ENCODE results near the gene TRERF1.

The TRERF1 gene

DNA sequence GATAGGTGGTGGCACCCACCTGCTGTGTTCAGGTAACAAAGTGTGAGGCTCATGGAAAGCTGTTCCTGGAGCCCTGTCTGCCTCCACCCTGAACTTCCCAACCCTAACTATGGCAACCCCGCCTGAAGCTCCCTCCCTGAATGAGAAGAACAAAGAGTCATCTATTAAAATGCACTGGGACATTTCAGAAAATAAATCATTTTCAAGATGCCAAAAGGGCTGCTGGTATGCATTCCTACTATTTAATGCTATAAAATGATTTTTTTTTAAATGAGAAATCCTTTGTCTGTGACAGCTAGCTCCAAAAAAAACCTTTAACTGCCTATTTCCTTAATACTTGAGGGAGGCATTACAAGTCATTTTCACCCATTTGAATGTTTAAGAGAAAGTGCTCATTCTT, 149.7 kb downstream of the TRERF1 start:
- no peak for DNase-seq (ENCODE audit: low read depth)

DNA sequence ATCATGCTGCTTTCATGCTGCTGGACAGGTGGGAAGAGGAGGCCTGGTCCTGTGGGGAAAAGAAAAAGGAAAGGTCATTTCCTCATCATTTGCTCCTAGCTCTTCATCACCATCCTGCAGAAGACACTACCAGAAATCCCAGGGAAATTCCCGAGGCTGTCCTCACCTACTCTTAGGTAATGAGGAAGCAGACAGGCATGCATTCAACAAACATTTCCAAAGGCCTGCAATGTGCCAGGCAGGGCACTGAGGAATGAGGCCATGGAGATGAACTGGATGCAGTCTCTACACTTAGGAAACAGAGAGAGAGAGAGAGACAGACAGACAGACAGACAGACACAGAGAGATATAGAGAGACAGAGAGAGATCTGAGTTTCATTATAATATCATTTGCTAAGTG, 151.0 kb downstream of the TRERF1 start:
- DNase-seq (ENCODE audit: low read depth): no peak

DNA sequence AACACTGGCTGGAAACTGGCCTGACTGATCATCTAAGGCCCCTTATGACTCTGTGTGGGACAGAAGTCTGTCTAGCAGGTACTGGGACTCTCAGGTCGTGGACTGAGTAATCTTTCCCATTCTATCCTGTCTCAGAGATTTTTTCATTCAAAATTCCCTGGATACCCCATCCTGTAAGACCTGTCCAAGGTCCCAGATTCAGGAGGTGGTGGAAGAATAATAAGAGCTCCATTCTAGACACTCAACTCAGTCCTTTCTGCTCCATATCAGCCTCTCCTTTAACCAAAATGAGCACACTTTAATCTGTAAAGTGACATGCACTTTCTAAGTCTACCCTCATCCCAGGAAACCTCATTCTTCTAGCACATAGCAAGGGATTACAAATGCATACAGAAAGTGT, 151.5 kb downstream of the TRERF1 start:
- no peak for DNase-seq (ENCODE audit: low read depth)

DNA sequence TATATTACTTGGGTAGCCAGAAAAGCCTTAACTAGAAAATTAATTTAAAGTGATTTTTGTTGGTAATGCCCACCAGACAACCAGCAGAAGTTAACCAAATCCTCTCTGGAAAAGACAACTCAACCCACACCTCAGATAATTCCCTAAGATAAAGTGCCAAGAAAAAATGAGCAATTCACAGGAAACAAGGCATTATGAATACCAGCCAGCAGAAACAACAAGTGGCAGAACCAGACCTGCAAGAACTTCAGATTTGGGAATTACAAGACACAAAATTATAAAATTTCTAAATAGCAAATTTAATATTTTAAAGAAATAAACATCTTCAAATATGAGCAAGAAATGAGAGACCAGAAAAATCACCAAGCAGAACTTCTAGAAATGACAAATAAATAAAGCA, 154.1 kb downstream of the TRERF1 start:
- no peak for DNase-seq (ENCODE audit: low read depth)

DNA sequence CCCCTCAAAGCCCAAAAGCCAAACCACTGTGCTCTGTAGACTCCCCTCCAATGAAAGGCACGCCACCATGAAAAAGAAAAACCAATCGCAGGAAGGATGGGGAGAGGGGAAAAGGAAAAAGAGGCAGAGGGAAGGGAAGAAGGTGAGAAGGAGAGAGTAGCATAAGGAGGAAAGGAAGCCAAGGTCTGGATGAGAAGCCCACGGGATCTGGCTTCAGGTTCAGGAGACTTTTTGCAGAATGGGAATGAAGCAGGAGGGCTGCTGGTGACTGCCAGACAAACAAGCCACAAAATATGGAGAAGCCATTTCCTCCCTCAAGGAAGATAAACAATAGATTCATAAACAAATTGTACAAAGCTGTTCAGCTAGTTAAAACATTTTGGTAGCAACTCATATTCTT, 155.1 kb downstream of the TRERF1 start:
- no peak for DNase-seq (ENCODE audit: low read depth)

DNA sequence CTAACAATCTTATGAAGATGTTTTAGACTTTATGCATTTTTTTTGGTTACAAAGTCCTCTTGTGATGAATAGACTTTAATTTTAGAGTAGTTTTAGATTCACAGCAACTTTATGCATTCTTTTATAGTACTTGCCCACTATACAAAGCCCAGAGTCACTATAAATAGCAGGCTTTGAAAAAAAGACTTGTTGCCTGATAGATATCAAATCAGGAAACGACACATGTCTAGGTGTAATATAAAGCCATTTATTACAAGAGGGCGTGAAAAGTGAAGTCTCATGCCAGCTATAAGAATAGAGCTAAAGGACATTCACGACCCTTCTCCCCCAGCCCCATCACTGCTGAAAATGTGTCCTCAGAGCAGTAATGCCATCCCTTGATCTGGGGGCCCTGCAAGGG, 156.0 kb downstream of the TRERF1 start:
- no peak for DNase-seq (ENCODE audit: low read depth)

DNA sequence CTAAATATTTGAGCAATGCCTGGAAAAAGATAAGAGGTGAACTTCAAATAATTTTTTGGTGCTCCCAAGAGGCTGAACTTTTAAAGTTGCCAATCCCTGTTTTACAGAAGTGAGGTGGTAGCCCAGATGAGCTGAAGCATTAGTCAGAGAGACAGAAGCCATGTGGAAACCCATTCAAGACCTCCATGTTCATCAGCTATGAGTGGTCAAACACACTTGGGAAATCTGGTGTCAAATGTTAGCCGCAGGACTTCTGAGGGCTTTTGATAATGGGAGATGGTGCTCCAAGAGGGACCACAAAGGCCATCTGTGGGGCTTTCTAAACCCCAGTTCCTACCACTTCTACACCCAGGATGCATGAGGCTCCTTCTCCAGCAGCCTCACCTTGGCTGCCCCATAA, 156.5 kb downstream of the TRERF1 start:
- DNase-seq (ENCODE audit: low read depth): no peak

DNA sequence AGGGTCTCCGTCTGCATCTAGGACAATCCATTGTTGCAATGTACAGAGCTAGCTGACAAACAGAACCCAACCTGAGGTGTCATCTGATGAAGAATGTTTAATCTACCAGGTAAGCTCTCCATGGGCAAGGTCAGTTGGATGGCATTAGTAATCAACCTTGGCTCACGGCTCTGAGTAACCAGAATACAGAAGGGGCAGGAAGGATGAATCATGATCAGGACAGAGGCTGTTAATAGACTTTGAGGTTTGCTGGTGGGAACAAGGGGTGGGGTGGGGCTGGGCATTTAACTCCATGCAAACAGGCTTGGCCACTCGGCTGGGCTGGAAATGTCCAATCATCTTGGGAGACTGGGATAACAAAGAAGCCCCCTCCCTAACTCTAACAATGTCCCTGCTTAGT, 157.0 kb downstream of the TRERF1 start:
- DNase-seq (ENCODE audit: low read depth): no peak

DNA sequence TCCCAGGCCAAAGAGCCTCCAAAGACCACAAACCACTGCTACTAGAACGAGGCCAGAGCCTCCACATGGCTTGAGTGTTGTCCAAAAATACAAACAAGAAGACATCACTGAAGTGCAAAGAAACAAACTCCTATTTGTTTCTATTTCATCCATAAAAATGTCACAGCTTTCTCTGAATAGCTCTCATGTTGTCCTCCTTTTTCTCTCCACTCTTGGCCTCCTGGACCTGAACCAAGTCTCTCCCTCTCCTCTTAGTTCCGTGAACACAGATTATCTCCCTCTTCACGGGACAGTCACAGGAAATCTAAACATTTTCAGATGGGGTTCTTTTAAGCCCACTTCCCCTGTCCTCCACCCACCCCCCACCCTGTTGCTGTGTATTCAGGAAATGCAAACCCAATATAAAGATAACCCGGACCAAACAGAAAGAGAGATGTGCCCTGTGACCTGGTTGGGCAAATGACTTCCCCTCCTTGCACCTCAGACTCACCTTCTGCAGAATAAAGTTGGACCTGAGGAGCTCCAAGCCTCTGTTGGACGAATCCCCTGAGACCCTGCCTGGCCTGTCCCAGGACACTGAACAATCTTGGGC, 158.2 kb downstream of the TRERF1 start:
- no peak for DNase-seq (ENCODE audit: low read depth)

DNA sequence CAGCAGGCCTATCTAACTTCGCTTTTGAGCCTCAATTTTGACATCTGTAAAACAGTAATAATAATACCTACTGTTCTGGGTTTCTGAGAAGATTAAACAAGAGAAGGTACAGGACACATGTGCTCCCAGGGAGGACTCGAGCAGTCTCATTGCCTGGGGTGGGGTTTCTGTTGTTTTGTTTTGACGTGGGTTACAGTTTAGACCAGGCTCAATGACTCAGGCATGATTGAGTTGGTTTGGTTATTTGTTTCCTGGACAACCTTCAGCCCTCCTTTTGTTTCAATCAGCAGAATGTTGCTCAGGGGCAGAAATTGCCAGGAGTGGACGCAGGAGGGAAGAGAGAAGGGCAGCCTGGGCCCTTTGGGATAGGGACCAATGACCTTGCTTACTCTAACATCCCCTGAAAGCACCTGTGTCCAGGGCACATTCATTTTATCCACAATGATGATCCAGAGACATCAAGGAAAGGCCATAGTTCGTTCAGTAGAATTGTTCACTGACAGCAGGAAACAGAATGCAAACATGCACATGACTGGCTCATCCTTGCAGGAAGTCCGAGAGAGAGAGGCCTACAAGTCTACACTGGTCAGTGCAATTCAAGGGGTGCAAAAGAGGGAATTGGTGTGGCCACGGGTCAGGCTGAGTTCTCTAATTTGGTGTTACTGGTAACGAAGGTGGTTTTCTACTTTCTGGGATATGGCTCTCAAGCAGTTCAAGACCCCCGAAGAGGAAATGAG, 159.6 kb downstream of the TRERF1 start:
- DNase-seq (ENCODE audit: low read depth): no peak

DNA sequence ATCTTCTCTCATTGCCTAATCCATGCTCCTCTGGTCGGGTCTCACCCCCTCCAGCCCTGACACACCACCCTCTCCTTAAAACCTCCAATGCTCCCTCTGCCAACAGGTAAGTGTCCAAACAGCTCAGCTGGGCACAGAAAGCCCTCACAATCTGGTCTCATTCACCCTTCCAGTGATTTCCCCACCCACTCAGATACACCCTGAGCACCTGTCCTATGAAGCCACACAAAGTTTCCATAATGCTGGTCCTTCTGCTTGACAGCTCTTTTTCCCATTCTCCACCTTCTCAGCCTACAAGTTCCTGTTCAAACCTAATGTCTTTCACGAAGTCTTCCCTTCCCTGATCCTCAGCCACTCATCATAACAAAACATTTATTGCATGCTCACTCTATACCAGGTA, 164.0 kb downstream of the TRERF1 start:
- DNase-seq (ENCODE audit: low read depth): no peak

DNA sequence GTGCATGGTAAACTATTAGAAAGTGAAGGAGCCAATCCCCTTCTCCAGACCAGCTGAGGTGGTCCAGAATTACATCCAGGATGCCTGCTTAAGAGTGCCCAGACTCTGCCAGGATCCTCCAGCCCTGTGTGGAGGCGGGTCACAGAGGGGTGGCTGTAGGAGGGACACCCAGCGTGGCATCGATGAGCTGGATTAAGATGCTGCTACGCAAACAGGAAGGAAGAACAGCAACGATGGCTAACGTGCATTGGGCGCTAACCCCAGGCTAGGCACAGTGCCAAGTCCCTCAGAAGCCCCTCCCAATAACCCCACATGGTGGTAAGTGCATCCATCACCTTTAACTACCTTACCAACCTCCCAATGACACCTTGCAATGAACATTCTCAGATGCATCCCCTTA, 170.2 kb downstream of the TRERF1 start:
- no peak for DNase-seq (ENCODE audit: low read depth)

DNA sequence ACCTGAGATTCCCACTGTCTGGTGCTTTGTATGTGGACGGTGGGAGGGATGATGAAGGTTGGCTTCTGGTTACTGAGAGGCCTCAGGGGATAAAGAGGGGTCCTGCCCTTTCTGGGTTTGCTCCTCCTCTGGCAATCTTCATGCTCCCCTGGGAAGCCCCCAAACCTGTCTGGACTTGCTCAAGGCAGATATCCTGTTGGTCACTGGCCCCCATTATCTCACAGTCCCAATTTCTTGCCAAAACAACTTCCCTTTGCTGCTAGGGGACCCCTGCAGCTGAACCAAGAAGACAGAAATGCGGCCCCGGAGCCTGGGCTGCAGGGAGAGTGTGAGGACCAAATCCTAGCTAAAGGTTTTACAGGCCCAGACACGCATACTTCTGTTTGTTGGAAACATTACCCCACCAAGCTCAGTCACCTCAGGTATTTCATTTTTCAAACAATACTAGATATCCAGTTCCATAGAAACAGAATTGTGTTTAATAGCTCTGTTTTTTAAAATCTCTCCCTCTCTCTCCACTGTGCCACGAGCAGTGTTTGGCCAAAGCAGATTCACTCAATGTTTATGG, 170.7 kb downstream of the TRERF1 start:
- no peak for DNase-seq (ENCODE audit: low read depth)

DNA sequence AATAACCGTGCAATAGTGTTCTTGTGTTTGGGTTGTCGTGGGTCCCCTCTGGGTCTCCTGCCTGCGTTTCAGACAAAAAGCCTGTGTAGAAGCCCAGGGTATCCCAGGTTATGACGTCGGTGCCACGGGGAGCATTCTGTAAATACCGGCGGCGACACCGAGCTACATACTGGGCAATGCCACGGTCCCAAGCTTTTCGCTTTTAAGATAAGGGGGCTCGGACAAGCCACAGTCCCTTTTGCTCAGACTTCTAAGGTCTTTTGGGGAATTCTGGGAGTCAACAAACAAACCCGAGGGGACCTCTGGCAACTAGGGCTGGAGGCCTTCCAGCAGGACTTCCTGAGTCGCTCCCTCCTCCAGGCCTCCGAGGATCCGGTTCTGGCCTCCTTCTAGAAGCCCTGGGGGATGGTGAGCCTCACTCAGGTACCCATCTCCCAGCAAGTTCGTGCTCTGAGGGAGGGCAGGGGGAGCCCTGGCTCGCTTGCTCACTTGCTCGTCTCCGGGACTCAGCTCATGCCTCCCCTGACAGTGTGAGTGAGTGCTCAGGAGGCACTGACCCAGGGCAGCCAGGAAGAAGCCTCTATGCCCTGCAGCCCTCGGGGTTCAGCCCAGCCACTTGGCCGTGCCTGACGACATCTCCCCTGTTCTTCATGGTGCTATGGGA, 171.6 kb downstream of the TRERF1 start:
- DNase-seq (ENCODE audit: low read depth): no peak

DNA sequence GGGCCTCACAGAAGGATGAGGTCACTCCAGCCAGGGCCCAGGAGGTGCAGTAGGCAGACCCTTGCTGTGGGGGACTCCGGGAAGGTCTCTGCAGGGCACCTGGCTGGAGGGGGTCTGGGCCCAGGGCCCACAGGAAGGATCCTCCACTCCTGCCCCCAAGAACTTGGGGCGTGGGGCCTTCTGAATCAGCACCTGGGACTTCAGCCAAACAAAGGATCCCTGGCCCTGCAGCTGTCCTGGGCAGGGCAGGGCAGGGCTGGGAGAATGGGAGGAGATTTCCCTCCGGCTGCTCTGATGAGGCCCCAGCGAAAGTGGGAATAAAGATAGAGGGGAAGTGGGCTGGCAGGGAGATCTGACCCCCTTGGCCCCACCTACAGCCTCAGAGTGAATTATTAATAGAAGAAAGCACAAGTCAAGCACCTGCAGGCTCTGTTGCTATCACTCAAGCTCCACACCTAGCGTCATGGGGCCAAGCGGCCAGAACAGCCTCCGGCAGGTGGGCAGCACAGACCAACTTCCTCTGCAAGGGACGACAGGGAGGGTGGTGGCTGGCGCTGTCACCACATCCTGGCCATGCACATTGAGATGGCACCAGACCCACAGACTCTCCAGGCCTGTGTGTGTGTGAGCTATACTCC, 172.5 kb downstream of the TRERF1 start:
- DNase-seq (ENCODE audit: low read depth): no peak

DNA sequence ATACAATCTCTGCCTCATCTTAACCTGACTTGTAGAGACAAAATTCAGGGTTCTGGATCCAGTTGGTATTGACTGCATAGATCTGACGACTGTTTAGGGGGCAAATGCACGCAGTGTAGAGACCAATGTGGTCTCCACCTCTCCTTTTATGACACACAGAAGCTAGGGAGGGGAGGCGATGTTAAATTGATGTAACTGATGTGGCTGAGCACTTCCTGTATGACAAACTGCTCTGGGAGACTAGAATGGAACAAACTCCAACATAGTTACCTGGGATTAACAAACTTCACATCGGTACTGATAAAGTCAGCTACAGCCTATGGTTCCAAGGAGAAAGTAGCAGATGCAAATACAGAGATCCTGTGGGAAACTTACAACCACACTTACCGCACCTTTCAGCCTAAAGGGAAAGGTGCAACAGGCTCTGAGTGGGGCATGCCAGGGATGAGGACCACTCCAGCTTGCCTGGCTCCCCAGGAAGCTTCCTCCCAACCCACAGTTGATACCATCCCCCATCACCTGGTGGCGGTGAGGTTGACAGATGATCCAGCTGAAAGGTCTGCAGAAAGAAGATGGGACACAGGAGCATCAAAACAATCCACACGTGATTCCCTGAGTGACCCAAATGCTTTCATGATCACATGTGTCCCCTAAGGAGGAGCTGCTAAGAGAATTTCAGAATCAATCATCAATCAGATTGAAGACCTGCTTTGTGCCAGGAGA, 173.4 kb downstream of the TRERF1 start:
- DNase-seq (ENCODE audit: low read depth): no peak

DNA sequence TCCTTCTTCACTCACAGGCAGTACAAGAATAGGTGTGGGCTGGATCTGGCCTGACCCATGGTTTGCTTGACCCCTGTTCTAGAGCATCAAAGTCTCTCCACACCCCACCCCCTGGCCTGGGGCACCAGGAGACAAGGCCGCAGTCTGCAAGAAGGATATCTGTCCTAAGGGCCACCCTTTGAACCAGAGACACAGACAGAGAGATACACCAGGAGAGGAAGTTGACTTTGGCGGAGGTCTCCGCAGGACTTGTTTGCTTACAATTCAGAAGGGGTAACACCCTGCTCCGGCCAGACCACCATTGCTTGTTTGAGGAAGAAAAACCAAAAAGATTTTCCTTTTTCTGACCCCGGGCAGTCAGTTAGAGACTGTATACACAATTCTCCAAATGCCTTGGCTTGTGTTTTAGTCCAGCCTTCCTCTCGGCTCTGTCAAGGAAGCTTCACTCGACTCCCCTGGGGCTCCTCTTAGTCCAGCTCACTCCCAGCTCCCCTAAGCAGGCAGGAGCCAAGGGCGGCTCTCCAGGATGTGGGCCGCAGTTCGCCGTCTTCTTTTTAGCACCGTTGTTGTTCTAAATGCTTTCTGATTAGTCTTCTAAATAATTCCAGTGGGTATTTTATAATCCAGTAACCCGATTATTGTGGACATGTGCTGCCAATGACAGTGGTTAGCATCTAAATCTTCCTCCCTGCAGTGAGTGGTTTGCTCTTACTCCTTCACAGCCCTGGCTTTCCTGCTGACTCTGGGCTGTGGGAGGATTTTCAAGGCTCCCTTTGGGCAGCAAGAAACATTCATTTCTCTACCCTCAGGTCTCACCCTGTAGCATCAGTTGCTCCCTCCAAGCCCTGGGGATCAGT, 175.5 kb downstream of the TRERF1 start:
- DNase-seq (ENCODE audit: low read depth): no peak

DNA sequence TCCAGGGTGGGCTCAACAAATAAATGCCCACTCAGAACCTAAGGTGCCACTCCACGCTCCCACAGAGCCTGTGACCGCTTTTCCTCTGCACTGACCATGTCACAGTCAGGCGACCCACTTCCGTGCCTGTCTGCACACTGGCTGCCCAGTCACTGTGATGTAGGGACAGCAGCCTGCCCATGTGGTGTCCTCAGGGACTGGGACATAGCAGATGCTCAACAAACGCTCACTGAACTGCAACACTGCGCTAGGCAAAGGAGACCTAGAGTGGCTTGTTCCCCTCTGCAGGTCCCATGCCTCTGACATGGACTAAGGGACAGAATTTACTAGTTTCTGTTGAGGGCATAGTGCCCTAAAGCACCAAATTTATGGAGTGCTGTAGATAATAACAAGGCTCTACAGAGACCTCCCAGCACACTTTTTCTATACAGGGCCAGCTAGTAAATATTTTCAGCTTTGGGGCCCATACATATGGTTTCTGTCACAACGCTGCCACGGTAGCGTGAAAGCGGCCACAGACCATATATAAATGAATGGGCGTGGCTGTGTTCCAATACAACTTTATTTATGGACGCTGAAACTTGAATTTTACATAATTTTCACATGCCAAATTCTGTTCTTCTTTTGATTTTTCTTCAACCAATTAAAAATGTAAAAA, 176.2 kb downstream of the TRERF1 start:
- DNase-seq (ENCODE audit: low read depth): no peak

DNA sequence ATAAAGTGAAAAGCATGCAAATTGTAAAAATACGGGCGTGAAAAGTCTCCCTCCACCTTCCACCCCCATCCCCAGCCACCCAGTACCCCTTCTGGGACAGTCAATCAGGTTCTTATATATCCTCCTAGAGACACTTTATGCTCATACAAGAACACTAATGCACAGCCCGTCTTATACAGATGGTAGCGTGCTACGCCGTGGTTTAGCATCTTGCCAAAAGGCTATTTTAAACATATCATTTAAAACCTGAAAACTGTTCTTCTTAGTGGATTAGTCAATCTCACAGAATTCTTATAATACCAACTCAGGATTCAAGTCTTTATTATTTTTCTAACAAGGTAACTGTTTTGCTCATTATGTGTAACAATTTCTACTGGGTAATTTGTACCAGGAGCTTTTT, 176.8 kb downstream of the TRERF1 start:
- DNase-seq (ENCODE audit: low read depth): no peak
